Activated CD8-positive, alpha-beta T cell treated with anti-CD3 and anti-CD28 coated beads for 36 hours (primary cell): Measurements from ENCODE around the gene CYP26C1. TPM values are rescaled to one million over a fixed set of nuclear protein-coding genes. Genes with fewer than 3 reads are reported as not detected.

ENCODE experiments used
- ATAC-seq: fragments of 200-7000 bp; cut with Tn5 transposase; one replicate; pipeline ENCODE4 v1.10.0; 2021; ENCODE audit warnings: mild to moderate bottlenecking, moderate library complexity
- CTCF ChIA-PET: fragments of 350-600 bp; sonication (Branson Sonifier 250); formaldehyde crosslinking; loops from one replicate; lab custom pipeline; 2021; ENCODE audit warnings: antibody characterized with exemption; lab: Charles Lee
- POLR2A ChIA-PET: fragments of 350-600 bp; sonication (Branson Sonifier 250); formaldehyde crosslinking; loops from one replicate; lab custom pipeline; 2021; ENCODE audit warnings: antibody characterized with exemption; lab: Charles Lee
- DNase-seq: peaks from one replicate; pipeline ENCODE4 v3.0.0-alpha.2; 2020
- H3K27ac Mint-ChIP-seq: one replicate; pipeline ENCODE4 v1.8.0; 2021; ENCODE audit warnings: mild to moderate bottlenecking, mixed read lengths
- H3K27me3 Mint-ChIP-seq: one replicate; pipeline ENCODE4 v1.8.0; 2021; ENCODE audit warnings: mixed read lengths
- H3K36me3 Mint-ChIP-seq: one replicate; pipeline ENCODE4 v1.8.0; 2021; ENCODE audit warnings: low read depth, mixed read lengths
- H3K4me1 Mint-ChIP-seq: one replicate; pipeline ENCODE4 v1.8.0; 2021; ENCODE audit warnings: low read depth, mixed read lengths
- H3K4me3 Mint-ChIP-seq: one replicate; pipeline ENCODE4 v1.8.0; 2021; ENCODE audit warnings: mild to moderate bottlenecking, moderate library complexity, mixed read lengths
- H3K9me3 Mint-ChIP-seq: one replicate; pipeline ENCODE4 v1.8.0; 2021; ENCODE audit warnings: mixed read lengths
- CTCF ChIP-seq: fragments of 200-600 bp; IDR thresholded peaks from one replicate; pipeline ENCODE4 v1.8.0; 2022; ENCODE audit warnings: antibody characterized with exemption, mild to moderate bottlenecking
- intact Hi-C: fragments of 100-400 bp; cut with micrococcal nuclease; formaldehyde crosslinking; loops from one replicate; pipeline ENCODE4 v1.10.0; 2022
- total RNA-seq, 2 experiments: library from RNA; stranded (reverse); gene quantifications; one replicate each; pipeline ENCODE4 v1.2.3, GENCODE V29; 2021

Gene CYP26C1
- total RNA-seq, 2 experiments from 2014 or later = not detected

GRCh38 chr10:93074147-93074596 lies 13.6 kb downstream of the CYP26C1 start:
- peaks cover 25% of the 10 kb centered on the region for H3K4me1 Mint-ChIP-seq
- H3K9me3 Mint-ChIP-seq = no peaks in the 10 kb centered on the region
- intact Hi-C loops = loop anchor here (10.0 kb wide), 2 partner anchors 109 to 379 kb away; no protein-coding TSS in a partner anchor
- no peak for TF ChIP-seq CTCF
- POLR2A ChIA-PET = no interaction called here
- peaks cover 63% of the 10 kb centered on the region for H3K27me3 Mint-ChIP-seq
- DNase-seq = no peak
- CTCF ChIA-PET = interaction anchor here (2.0 to 2.8 kb wide), 2 partner anchors 12 to 67 kb away, joined by 4 to 6 read pairs; no protein-coding TSS in a partner anchor
- peak; percentile 8 for ATAC-seq
- peak overlapping the region; percentile 63 for H3K4me3 Mint-ChIP-seq
- H3K36me3 Mint-ChIP-seq = no peaks in the 10 kb centered on the region
- H3K27ac Mint-ChIP-seq = no peak overlapping the region

GRCh38 chr10:93074597-93075368 lies 14.2 kb downstream of the CYP26C1 start:
- POLR2A ChIA-PET = interaction anchor here (1.6 kb wide), 1 partner anchor 9 kb away, joined by 6 read pairs; no protein-coding TSS in a partner anchor
- Mint-ChIP-seq H3K4me1 (peaks cover 25% of the 10 kb centered on the region), H3K27ac (no peak overlapping the region), H3K9me3 (no peaks in the 10 kb centered on the region), H3K27me3 (peaks cover 67% of the 10 kb centered on the region), H3K4me3 (peak overlapping the region; percentile 63), H3K36me3 (no peaks in the 10 kb centered on the region)
- CTCF ChIA-PET = interaction anchor here (0.8 to 2.6 kb wide), 3 partner anchors 9 to 278 kb away, joined by 3 to 9 read pairs (median 4); no protein-coding TSS in a partner anchor
- TF ChIP-seq CTCF = no peak
- ATAC-seq (peak; percentile 10), DNase-seq (peak; percentile 11)
- intact Hi-C loops = loop anchor here (10.0 kb wide), 2 partner anchors 110 to 380 kb away; no protein-coding TSS in a partner anchor

GRCh38 chr10:93075369-93076221 lies 15.0 kb downstream of the CYP26C1 start:
- ATAC-seq (peak; percentile 25), DNase-seq (peak; percentile 33)
- Mint-ChIP-seq H3K36me3 (no peaks in the 10 kb centered on the region), H3K27me3 (peaks cover 65% of the 10 kb centered on the region), H3K4me1 (peaks cover 27% of the 10 kb centered on the region), H3K4me3 (no peak overlapping the region), H3K27ac (no peak overlapping the region), H3K9me3 (no peaks in the 10 kb centered on the region)
- TF ChIP-seq CTCF = no peak
- intact Hi-C loops = loop anchor here (10.0 kb wide), 2 partner anchors 111 to 381 kb away; no protein-coding TSS in a partner anchor
- POLR2A ChIA-PET = interaction anchor here (1.6 kb wide), 1 partner anchor 10 kb away, joined by 6 read pairs; no protein-coding TSS in a partner anchor
- CTCF ChIA-PET = interaction anchor here (0.8 to 2.8 kb wide), 7 partner anchors 8 to 277 kb away, joined by 3 to 9 read pairs (median 4); no protein-coding TSS in a partner anchor

GRCh38 chr10:93076871-93077270 lies 16.3 kb downstream of the CYP26C1 start:
- intact Hi-C loops = loop anchor here (10.0 kb wide), 2 partner anchors 112 to 382 kb away; no protein-coding TSS in a partner anchor
- Mint-ChIP-seq H3K4me1 (peaks cover 24% of the 10 kb centered on the region), H3K36me3 (no peaks in the 10 kb centered on the region), H3K4me3 (no peak overlapping the region), H3K27ac (no peak overlapping the region), H3K27me3 (peaks cover 65% of the 10 kb centered on the region), H3K9me3 (no peaks in the 10 kb centered on the region)
- no peak for TF ChIP-seq CTCF
- DNase-seq (no peak), ATAC-seq (no peak)
- POLR2A ChIA-PET = no interaction called here
- CTCF ChIA-PET = interaction anchor here (1.0 to 2.8 kb wide), 6 partner anchors 9 to 276 kb away, joined by 3 to 9 read pairs (median 8); no protein-coding TSS in a partner anchor
